ENCODE results near the gene DOK5. TPM values are rescaled to one million over a fixed set of nuclear protein-coding genes. Genes with fewer than 3 reads are reported as not detected.

The DOK5 gene
- total RNA-seq, 4 donors from 2014 or later, result 0.55 to 48.6 (median 1.3) TPM; not detected in 1

- Histone ChIP-seq H3K36me3 (no peaks in the 10 kb centered on the region), H3K4me1 (no peaks in the 10 kb centered on the region), H3K27me3 (no peaks in the 10 kb centered on the region), H3K4me3 (no peak overlapping the region), H3K9me3 (no peaks in the 10 kb centered on the region), H3K27ac (no peak overlapping the region)
- in situ Hi-C loops (cut with MboI; ENCODE audit: low pct_ligation_motif_present in 1 of 4, low pct_unique_long_range_greater_than_20kb in 1 of 4, low sequenced_read_pairs in 3 of 4), result no loop called here
- 60 to 76% methylated on average over 2 to 5 of the region's 5 CpGs for WGBS, 2 donors (ENCODE audit: low coverage in 1 of 2)
- no peak for DNase-seq
- intact Hi-C loops (cut with DNase I; ENCODE audit: low total_unique reads), result no loop called here
- TF ChIP-seq POLR2AphosphoS5 (IDR thresholded peaks at IDR 0.05) (no peak), POLR2A (IDR thresholded peaks at IDR 0.05) (no peak), CTCF (IDR thresholded peaks at IDR 0.05) (no peak), EP300 (IDR thresholded peaks at IDR 0.05; ENCODE audit: low read depth) (no peak)
These were observed 25.2 kb upstream of the DOK5 start for GRCh38 chr20:54450207-54450606.

GRCh38 chr20:54451171-54451570 lies 24.2 kb upstream of the DOK5 start:
- H3K4me3 ChIP-seq, result no peak overlapping the region
- H3K9me3 ChIP-seq, result no peaks in the 10 kb centered on the region
- WGBS, 2 donors (ENCODE audit: low coverage in 1 of 2), result 78 to 83% methylated on average over 6 to 9 of the region's 9 CpGs
- TF ChIP-seq CTCF (IDR thresholded peaks at IDR 0.05), result no peak
- H3K4me1 ChIP-seq, result no peaks in the 10 kb centered on the region
- no peaks in the 10 kb centered on the region for H3K36me3 ChIP-seq
- no peak for DNase-seq
- intact Hi-C loops (cut with DNase I; ENCODE audit: low total_unique reads) (no loop called here), in situ Hi-C loops (cut with MboI; ENCODE audit: low pct_ligation_motif_present in 1 of 4, low pct_unique_long_range_greater_than_20kb in 1 of 4, low sequenced_read_pairs in 3 of 4) (no loop called here)
- H3K27ac ChIP-seq, result no peak overlapping the region
- H3K27me3 ChIP-seq, result no peaks in the 10 kb centered on the region

- WGBS, 2 donors (ENCODE audit: low coverage in 1 of 2), result 82 to 83% methylated on average over 6 to 12 of the region's 12 CpGs
- H3K4me3 ChIP-seq, result no peak overlapping the region
- H3K9me3 ChIP-seq, result no peaks in the 10 kb centered on the region
- no peaks in the 10 kb centered on the region for H3K4me1 ChIP-seq
- no peak overlapping the region for H3K27ac ChIP-seq
- no peak for DNase-seq
- TF ChIP-seq CTCF (IDR thresholded peaks at IDR 0.05) (no peak), POLR2AphosphoS5 (IDR thresholded peaks at IDR 0.05) (no peak), POLR2A (IDR thresholded peaks at IDR 0.05) (no peak), EP300 (IDR thresholded peaks at IDR 0.05; ENCODE audit: low read depth) (no peak)
- intact Hi-C loops (cut with DNase I; ENCODE audit: low total_unique reads) (no loop called here), in situ Hi-C loops (cut with MboI; ENCODE audit: low pct_ligation_motif_present in 1 of 4, low pct_unique_long_range_greater_than_20kb in 1 of 4, low sequenced_read_pairs in 3 of 4) (no loop called here)
- H3K36me3 ChIP-seq, result no peaks in the 10 kb centered on the region
- no peaks in the 10 kb centered on the region for H3K27me3 ChIP-seq
These were observed 23.1 kb upstream of the DOK5 start for GRCh38 chr20:54452277-54452676.

- Histone ChIP-seq H3K9me3 (no peaks in the 10 kb centered on the region), H3K27ac (no peak overlapping the region), H3K4me3 (no peak overlapping the region), H3K27me3 (no peaks in the 10 kb centered on the region), H3K36me3 (no peaks in the 10 kb centered on the region), H3K4me1 (no peaks in the 10 kb centered on the region)
- WGBS, 2 donors (ENCODE audit: low coverage in 1 of 2), result 83 to 85% methylated on average over 2 of the region's 2 CpGs
- no peak for TF ChIP-seq CTCF (IDR thresholded peaks at IDR 0.05)
- no peak for TF ChIP-seq POLR2A (IDR thresholded peaks at IDR 0.05)
- TF ChIP-seq EP300 (IDR thresholded peaks at IDR 0.05; ENCODE audit: low read depth), result no peak
- no peak for TF ChIP-seq POLR2AphosphoS5 (IDR thresholded peaks at IDR 0.05)
- in situ Hi-C loops (cut with MboI; ENCODE audit: low pct_ligation_motif_present in 1 of 4, low pct_unique_long_range_greater_than_20kb in 1 of 4, low sequenced_read_pairs in 3 of 4), result no loop called here
- intact Hi-C loops (cut with DNase I; ENCODE audit: low total_unique reads), result no loop called here
- DNase-seq, result no peak
These were observed 20.4 kb upstream of the DOK5 start for GRCh38 chr20:54454982-54455381.
